Neural cell (in vitro differentiated cells): Measurements from ENCODE around the gene IGSF3. TPM values are rescaled to one million over a fixed set of nuclear protein-coding genes. Genes with fewer than 3 reads are reported as not detected.
"Not testable (repeated sequence)": the region's sequence is repeated elsewhere in the genome, so short reads cannot be mapped to it uniquely, and the experiment has no call there.

Source experiments
- H2AFZ ChIP-seq: fragments of 200-600, 300-800 bp; sonication (generic), shearing (Covaris generic); 2 replicates; pipeline ENCODE4 v1.6.0; 2014; ENCODE audit warnings: low read depth, mild to moderate bottlenecking, antibody characterized with exemption, low read length, moderate library complexity
- H3F3A ChIP-seq: fragments of 200-600 bp; shearing (Covaris generic); 2 replicates; pipeline ENCODE4 v1.6.1; 2016; ENCODE audit warnings: mild to moderate bottlenecking, moderate library complexity, mixed read lengths, antibody characterized with exemption, low read length; ENCODE audit not compliant: insufficient read depth, poor library complexity, severe bottlenecking
- H3K27ac ChIP-seq: fragments of 200-600, 300-800 bp; sonication (generic), shearing (Covaris generic); 2 replicates; pipeline ENCODE4 v1.5.1; 2014; ENCODE audit warnings: mild to moderate bottlenecking, low read length, moderate library complexity
- H3K27me3 ChIP-seq: fragments of 300-800, 200-600 bp; sonication (generic), shearing (Covaris generic); 2 replicates; pipeline ENCODE4 v1.6.0; 2014; ENCODE audit warnings: mild to moderate bottlenecking, low read depth, low read length, moderate library complexity; ENCODE audit not compliant: insufficient read depth
- H3K36me3 ChIP-seq: fragments of 300-800, 200-600 bp; sonication (generic), shearing (Covaris generic); 2 replicates; pipeline ENCODE4 v1.5.1; 2014; ENCODE audit warnings: mild to moderate bottlenecking, antibody characterized with exemption, low read length, moderate library complexity; ENCODE audit not compliant: insufficient read depth
- H3K4me2 ChIP-seq: fragments of 300-800, 200-600 bp; sonication (generic), shearing (Covaris generic); 2 replicates; pipeline ENCODE4 v1.6.0; 2014; ENCODE audit warnings: mild to moderate bottlenecking, low read length
- H3K4me3 ChIP-seq: fragments of 300-800, 200-600 bp; sonication (generic), shearing (Covaris generic); 2 replicates; pipeline ENCODE4 v1.5.1; 2014; ENCODE audit warnings: mild to moderate bottlenecking, low read length, moderate library complexity
- H3K79me2 ChIP-seq: fragments of 200-600 bp; shearing (Covaris generic); replicated peaks from 2 replicates; pipeline ENCODE4 v1.6.0; 2014; ENCODE audit warnings: mild to moderate bottlenecking, low read length, moderate library complexity; ENCODE audit not compliant: insufficient read depth
- H3K9ac ChIP-seq: fragments of 300-800, 200-600 bp; sonication (generic), shearing (Covaris generic); 2 replicates; pipeline ENCODE4 v1.6.1; 2016; ENCODE audit warnings: mild to moderate bottlenecking, low read length, mixed read lengths
- H3K9me2 ChIP-seq: fragments of 200-600 bp; shearing (Covaris generic); 2 replicates; pipeline ENCODE4 v1.6.1; 2016; ENCODE audit warnings: mild to moderate bottlenecking, low read length, mixed read lengths; ENCODE audit not compliant: insufficient read depth
- H3K9me3 ChIP-seq: fragments of 200-600, 300-800 bp; sonication (generic), shearing (Covaris generic); 2 replicates; pipeline ENCODE4 v1.6.1; 2016; ENCODE audit warnings: mild to moderate bottlenecking, mixed run types, low read length, moderate library complexity, mixed read lengths
- H4K20me1 ChIP-seq: fragments of 200-600 bp; shearing (Covaris generic); 2 replicates; pipeline ENCODE4 v1.6.1; 2016; ENCODE audit warnings: mild to moderate bottlenecking, mixed run types; ENCODE audit not compliant: insufficient read depth
- EP300 ChIP-seq: fragments of 450-650 bp; conservative IDR thresholded peaks from 2 replicates; pipeline ENCODE4 v1.6.1; 2014; ENCODE audit warnings: antibody characterized with exemption, mild to moderate bottlenecking, moderate library complexity; ENCODE audit not compliant: poor library complexity, severe bottlenecking
- EZH2 ChIP-seq: fragments of 200-600, 300-800 bp; shearing (Covaris generic), sonication (generic); IDR thresholded peaks from 2 replicates; pipeline ENCODE4 v1.6.1; 2014; ENCODE audit warnings: antibody characterized with exemption, low read length, borderline replicate concordance, mild to moderate bottlenecking; ENCODE audit not compliant: insufficient read depth, poor library complexity, severe bottlenecking
- POLR2AphosphoS5 ChIP-seq: IDR thresholded peaks from 2 replicates; pipeline ENCODE4 v1.6.1; 2012
- RAD21 ChIP-seq: fragments of 450-650 bp; conservative IDR thresholded peaks from 2 replicates; pipeline ENCODE4 v1.6.1; 2014; ENCODE audit warnings: antibody characterized with exemption, mild to moderate bottlenecking, moderate library complexity
- REST ChIP-seq: IDR thresholded peaks from 2 replicates; pipeline ENCODE4 v1.6.1; 2012; ENCODE audit warnings: borderline replicate concordance
- SMC3 ChIP-seq: fragments of 450-650 bp; conservative IDR thresholded peaks from 2 replicates; pipeline ENCODE4 v1.6.1; 2014; ENCODE audit warnings: antibody characterized with exemption, mild to moderate bottlenecking, moderate library complexity; ENCODE audit not compliant: poor library complexity
- TAF1 ChIP-seq: IDR thresholded peaks from 2 replicates; pipeline ENCODE4 v1.6.1; 2012; ENCODE audit warnings: low read depth
- polyA plus RNA-seq: library from polyadenylated mRNA; depleted of rRNA; stranded (reverse); fragments of >200 nt; gene quantifications from 2 replicates; pipeline ENCODE4 v1.2.3, GENCODE V29; 2014
- TF ChIP-seq, protein P1 (sequence below): fragments of 450-650 bp; IDR thresholded peaks from 2 replicates; pipeline ENCODE4 v1.5.1; 2014; ENCODE audit warnings: antibody characterized with exemption, mild to moderate bottlenecking, moderate library complexity; ENCODE audit not compliant: poor library complexity, severe bottlenecking

IGSF3 gene
- polyA plus RNA-seq, 1 donor from 2014 or later: 81.4 TPM

- Histone ChIP-seq H3K4me3 (no peak overlapping the region), H3K27me3 (peaks cover 16% of the 10 kb centered on the region), H3K4me2 (no peak overlapping the region), H2AFZ (no peak overlapping the region), H4K20me1 (no peaks in the 10 kb centered on the region), H3K9me2 (no peaks in the 10 kb centered on the region), H3F3A (no peaks in the 10 kb centered on the region), H3K79me2 (no peaks in the 10 kb centered on the region), H3K27ac (no peak overlapping the region), H3K9me3 (no peaks in the 10 kb centered on the region), H3K9ac (no peak overlapping the region), H3K36me3 (no peaks in the 10 kb centered on the region)
- TF ChIP-seq TAF1 (no peak), RAD21 (no peak), EP300 (no peak), EZH2 (no peak), REST (no peak)
- TF ChIP-seq, protein P1, sequence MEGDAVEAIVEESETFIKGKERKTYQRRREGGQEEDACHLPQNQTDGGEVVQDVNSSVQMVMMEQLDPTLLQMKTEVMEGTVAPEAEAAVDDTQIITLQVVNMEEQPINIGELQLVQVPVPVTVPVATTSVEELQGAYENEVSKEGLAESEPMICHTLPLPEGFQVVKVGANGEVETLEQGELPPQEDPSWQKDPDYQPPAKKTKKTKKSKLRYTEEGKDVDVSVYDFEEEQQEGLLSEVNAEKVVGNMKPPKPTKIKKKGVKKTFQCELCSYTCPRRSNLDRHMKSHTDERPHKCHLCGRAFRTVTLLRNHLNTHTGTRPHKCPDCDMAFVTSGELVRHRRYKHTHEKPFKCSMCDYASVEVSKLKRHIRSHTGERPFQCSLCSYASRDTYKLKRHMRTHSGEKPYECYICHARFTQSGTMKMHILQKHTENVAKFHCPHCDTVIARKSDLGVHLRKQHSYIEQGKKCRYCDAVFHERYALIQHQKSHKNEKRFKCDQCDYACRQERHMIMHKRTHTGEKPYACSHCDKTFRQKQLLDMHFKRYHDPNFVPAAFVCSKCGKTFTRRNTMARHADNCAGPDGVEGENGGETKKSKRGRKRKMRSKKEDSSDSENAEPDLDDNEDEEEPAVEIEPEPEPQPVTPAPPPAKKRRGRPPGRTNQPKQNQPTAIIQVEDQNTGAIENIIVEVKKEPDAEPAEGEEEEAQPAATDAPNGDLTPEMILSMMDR: no peak
These were observed 99.5 kb downstream of the IGSF3 start for GRCh38 chr1:116567790-116568661.

DNA sequence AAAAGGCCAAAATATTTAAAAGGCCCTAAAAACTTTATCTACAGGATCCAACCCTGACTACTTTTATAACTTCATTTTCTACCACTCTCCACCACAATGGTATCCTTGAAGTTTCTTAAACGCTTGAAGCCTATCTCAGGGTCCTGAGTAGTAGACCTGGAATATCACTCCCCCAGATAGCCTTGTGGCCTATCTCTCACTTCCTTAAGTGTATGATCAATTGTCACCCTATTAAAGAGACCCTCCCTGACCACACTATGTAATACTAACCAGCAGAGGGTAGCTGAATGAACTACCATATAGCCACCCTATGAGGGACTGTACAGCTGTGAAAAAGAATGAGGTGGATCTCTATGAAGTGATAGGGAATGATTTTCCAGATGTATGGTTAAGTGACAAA lies 102.3 kb downstream of the IGSF3 start:
- Histone ChIP-seq H3K27ac (no peak overlapping the region), H3K36me3 (no peaks in the 10 kb centered on the region), H4K20me1 (no peaks in the 10 kb centered on the region), H3K4me2 (no peak overlapping the region), H3K4me3 (no peak overlapping the region), H3K9me2 (no peaks in the 10 kb centered on the region), H3K79me2 (no peaks in the 10 kb centered on the region), H3K27me3 (peaks cover 4% of the 10 kb centered on the region), H2AFZ (no peak overlapping the region), H3F3A (no peaks in the 10 kb centered on the region), H3K9ac (no peak overlapping the region), H3K9me3 (no peaks in the 10 kb centered on the region)
- TF ChIP-seq SMC3: no peak
- no peak for TF ChIP-seq RAD21
- TF ChIP-seq EZH2: no peak

- Histone ChIP-seq H2AFZ (no peak overlapping the region), H4K20me1 (no peaks in the 10 kb centered on the region), H3K9ac (no peak overlapping the region), H3K79me2 (no peaks in the 10 kb centered on the region), H3K9me2 (no peaks in the 10 kb centered on the region), H3K27me3 (no peaks in the 10 kb centered on the region), H3F3A (no peaks in the 10 kb centered on the region), H3K4me3 (no peak overlapping the region), H3K36me3 (no peaks in the 10 kb centered on the region), H3K27ac (no peak overlapping the region), H3K4me2 (no peak overlapping the region), H3K9me3 (no peaks in the 10 kb centered on the region)
- no peak for TF ChIP-seq POLR2AphosphoS5
- no peak for TF ChIP-seq RAD21
- TF ChIP-seq, protein P1: no peak
These were observed 103.1 kb downstream of the IGSF3 start for GRCh38 chr1:116564426-116564825.

DNA sequence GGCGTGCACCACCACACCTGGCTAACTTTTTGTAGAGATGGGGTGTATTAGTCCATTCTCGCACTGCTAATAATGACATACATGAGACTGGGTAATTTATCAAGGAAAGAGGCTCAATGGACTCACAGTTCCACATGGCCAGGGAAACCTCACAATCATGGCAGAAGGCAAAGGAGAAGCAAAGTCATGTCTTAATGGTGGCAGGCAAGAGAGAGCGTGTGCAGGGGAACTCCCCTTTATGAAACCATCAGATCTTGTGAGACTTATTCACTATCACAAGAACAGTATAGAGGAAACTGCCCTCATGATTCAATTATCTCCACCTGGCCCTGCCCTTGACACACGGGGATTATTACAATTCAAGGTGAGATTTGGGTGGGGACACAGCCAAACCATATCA lies 105.1 kb downstream of the IGSF3 start:
- H3K4me3 ChIP-seq, H3K9me2 ChIP-seq, H3K36me3 ChIP-seq, H3K27me3 ChIP-seq, H3F3A ChIP-seq, H3K9me3 ChIP-seq, H3K9ac ChIP-seq, H4K20me1 ChIP-seq, H3K27ac ChIP-seq, H3K79me2 ChIP-seq, H2AFZ ChIP-seq, H3K4me2 ChIP-seq: not testable (repeated sequence)
